ENCODE measurements around the gene IMMP2L.
"Not testable (repeated sequence)": the region's sequence is repeated elsewhere in the genome, so short reads cannot be mapped to it uniquely, and the experiment has no call there.

IMMP2L gene

DNA sequence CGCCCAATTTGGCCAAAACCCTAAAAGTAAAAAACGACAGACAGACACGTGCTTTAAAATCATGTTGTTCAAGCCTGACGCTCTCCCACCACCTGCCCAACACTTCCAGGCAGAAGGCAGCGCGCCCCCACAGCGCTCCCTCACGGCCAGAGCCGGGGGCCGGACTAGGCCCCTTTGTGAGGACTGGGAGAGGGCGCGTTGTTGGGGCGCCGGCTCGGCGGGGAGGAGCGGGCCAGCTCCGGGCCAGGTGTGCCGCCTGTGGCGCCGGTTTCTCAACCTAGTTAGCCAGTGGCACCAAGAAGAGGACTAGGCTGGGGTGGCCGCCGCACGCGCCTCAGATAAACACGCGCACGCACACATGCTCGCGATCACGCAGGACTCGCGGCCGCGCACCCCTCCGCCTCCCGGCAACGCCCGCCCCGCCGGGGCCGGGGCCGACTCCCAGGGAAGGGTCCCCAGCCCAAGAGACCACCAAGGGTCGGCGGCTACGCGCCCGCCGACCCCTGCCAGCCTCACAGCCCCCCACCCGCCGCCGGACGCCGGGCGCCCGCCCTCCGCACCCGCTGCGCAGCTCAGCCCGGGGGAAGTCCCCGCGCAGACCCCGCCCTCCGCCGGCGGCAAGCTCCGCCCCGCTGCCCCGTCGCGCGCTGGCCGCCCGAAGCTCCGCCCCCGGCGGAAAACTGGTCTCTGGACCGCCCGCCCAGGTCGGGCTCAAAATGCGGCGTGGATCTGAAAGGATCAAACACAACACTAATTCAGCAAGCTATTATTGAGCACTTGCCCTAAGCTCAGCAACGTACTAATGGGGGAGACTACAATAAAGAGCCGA lies at the start of gene IMMP2L:
Gene IMMP2L (minus strand): TSS at position 589 of the 829 bp plus-strand sequence.
- peak; percentile 87 for DNase-seq (ENCODE audit: low read depth)

DNA sequence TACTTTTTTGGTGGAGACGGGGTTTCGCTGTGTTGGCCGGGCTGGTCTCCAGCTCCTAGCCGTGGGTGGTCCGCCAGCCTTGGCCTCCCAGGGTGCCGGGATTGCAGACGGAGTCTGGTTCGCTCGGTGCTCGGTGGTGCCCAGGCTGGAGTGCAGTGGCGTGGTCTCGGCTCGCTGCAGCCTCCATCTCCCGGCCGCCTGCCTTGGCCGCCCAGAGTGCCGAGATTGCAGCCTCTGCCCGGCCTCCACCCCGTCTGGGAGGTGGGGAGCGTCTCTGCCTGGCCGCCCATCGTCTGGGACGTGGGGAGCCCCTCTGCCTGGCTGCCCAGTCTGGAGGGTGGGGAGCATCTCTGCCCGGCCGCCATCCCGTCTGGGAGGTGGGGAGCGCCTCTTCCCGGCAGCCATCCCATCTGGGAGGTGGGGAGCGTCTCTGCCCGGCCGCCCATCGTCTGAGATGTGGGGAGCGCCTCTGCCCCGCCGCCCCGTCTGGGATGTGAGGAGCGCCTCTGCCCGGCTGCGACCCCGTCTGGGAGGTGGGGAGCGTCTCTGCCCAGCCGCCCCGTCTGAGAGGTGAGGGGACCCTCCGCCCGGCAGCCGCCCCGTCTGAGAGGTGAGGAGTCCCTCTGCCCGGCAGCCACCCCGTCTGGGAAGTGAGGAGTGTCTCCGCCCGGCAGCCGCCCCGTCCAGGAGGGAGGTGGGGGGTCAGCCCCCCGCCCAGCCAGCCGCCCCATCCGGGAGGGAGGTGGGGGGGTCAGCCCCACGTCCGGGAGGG lies 47.4 kb upstream of the IMMP2L start:
- DNase-seq (ENCODE audit: low read depth), result not testable (repeated sequence)

DNA sequence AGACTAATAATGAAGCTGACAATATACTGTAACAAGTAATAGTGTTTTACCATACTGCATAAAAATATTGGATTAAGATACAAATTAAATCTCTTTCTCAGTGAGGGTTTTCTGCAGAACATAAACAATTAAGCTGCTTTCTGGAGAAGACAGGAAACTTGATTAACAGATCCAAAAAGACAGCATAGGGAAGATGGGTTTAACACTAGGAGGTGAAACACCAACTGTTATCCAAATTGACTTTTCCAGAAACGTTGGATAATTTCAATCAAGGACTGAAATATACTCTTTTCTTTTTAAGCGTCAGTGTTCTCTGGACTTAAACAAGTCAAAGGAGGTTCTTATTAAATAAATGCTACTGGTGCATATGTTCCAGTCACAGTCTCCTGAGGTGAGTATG lies 45.3 kb upstream of the IMMP2L start:
- no peak for DNase-seq (ENCODE audit: low read depth)

GRCh38 chr7:111605246-111605645 lies 43.0 kb upstream of the IMMP2L start:
- no peak for DNase-seq (ENCODE audit: low read depth)

GRCh38 chr7:111600091-111600490 lies 37.8 kb upstream of the IMMP2L start:
- DNase-seq (ENCODE audit: low read depth), result no peak

DNA sequence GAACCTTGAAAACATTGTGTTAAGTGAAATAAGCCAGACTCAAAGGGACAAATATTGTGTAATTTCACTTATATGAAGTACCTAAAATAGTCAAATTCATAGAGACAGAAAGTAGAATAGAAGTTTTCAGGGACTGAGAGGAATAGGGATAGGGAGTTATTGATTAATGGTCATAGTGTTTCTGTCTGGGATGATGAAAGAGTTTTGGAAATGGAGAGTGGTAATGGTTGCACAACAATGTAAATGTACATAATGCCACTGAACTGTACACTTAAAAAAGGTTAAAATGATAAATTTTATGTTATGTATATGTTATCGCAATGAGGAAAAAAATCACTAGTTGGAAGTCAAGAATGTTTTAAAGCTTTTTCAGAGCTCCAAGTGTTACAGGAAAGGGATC lies 33.5 kb upstream of the IMMP2L start:
- DNase-seq (ENCODE audit: low read depth), result no peak

- no peak for DNase-seq (ENCODE audit: low read depth)
Observed at GRCh38 chr7:111594602-111595001, 32.3 kb upstream of the IMMP2L start.

DNA sequence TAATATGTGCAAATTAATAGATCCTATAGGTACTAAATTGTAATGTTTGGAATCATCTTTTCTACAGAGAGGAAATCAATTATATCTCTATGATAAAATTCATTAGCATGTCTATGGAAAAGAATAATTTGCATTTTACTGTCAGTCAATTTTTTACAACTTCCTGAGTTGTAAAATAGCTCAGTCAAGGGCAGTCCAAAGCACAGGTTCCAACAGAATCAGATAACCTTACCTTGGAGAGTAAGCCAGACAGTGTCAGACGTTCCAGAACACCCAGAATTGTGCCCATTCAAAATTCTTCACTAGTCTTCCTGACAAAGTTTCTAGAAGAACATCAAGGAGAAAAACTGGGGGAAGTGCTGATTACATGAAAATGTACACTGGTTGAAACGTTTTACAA lies 31.1 kb upstream of the IMMP2L start:
- no peak for DNase-seq (ENCODE audit: low read depth)

- peak; percentile 50 for DNase-seq (ENCODE audit: low read depth)
Observed at GRCh38 chr7:111588065-111588433, 25.8 kb upstream of the IMMP2L start.

- DNase-seq (ENCODE audit: low read depth), result peak; percentile 6
Observed at GRCh38 chr7:111587410-111588064, 25.2 kb upstream of the IMMP2L start.

DNA sequence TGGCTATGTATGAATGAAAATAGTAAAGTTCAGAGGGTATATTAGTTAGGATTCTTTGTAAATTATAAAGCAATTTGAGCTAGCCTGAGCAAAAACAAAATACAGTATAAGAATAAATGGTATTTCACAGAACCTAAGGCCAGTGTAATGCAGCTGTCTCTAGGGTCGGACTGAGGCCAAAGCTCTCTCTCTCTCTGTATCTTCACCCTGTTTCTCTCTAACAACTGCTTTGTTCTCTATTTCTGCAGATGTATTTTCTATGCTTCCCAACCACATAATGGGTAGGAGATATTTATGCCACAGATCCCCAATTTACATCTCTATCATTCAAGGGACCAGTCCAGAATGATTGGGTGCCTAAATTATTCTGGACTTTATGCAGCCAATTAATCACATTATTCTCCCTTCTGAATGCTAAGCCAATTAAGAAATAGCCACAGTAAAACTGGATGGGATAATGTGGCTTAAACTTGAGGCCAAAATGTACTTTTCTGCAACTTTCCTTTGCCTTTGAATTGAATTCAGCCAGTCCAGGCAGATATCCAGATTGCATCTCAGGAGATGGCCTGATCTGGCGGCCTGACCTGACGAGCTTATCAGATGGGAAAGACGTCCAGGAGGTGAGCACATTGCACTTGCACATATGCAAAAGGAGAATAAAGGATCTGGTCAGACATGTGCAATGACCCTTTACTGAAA lies 24.6 kb upstream of the IMMP2L start:
- no peak for DNase-seq (ENCODE audit: low read depth)

- DNase-seq (ENCODE audit: low read depth), result not testable (repeated sequence)
Observed at GRCh38 chr7:111581784-111582488, 19.6 kb upstream of the IMMP2L start.

GRCh38 chr7:111581207-111581606 lies 18.9 kb upstream of the IMMP2L start:
- not testable (repeated sequence) for DNase-seq (ENCODE audit: low read depth)

GRCh38 chr7:111578754-111579153 lies 16.5 kb upstream of the IMMP2L start:
- no peak for DNase-seq (ENCODE audit: low read depth)

DNA sequence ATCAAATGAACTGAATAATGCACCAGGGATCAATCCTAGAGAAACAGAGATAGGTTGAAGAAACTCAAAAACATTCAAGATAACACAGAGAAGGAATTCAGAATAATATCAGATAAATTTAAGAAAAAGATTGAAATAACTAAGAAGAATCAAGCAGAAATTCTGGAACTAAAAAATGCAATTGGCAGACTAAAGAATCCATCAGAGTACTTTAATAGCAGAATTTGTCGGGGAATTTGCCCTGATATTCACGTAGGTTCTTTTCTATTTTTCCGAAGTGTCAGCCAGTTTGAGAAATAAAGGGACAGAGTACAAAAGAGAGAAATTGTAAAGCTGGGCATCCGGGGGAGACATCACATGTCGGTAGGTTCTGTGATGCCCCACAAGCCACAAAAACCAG lies 9.4 kb upstream of the IMMP2L start:
- DNase-seq (ENCODE audit: low read depth), result no peak

- peak; percentile 0 for DNase-seq (ENCODE audit: low read depth)
Observed at GRCh38 chr7:111568870-111569462, 6.7 kb upstream of the IMMP2L start.

GRCh38 chr7:111568419-111568818 lies 6.1 kb upstream of the IMMP2L start:
- DNase-seq (ENCODE audit: low read depth), result no peak

DNA sequence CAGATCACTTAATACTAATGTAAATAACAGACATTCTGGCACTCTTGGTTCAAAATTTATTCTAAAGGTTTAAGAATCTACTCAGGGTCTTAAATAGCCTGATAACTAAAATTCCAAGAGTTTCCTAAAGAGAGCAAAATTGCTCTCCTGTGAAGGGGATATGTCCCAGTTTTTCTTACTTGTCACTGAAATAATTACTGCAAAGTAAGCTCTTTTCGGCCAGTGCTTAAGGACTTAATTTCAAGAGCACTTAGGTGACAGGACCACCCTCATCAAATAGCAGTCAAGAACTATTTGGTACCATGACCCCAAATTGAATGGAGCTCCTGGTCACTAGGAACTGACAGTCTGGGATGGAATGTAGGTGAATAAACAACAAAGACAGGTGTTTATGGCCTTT lies 1.8 kb upstream of the IMMP2L start:
- no peak for DNase-seq (ENCODE audit: low read depth)

DNA sequence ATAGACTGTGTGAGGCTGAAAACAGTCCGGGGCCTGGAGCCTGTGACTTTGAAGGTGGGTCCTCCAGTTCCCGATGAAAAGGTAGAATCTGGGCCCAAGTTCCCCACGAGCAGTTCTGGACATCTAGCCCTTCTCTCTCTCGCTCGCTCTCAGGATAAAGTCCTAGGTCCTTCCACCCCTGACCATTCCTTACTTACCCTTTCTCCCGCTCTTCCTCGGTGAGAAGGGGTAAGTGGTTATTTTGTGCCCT lies 713 bp downstream of the IMMP2L start:
- DNase-seq (ENCODE audit: low read depth), result no peak

DNA sequence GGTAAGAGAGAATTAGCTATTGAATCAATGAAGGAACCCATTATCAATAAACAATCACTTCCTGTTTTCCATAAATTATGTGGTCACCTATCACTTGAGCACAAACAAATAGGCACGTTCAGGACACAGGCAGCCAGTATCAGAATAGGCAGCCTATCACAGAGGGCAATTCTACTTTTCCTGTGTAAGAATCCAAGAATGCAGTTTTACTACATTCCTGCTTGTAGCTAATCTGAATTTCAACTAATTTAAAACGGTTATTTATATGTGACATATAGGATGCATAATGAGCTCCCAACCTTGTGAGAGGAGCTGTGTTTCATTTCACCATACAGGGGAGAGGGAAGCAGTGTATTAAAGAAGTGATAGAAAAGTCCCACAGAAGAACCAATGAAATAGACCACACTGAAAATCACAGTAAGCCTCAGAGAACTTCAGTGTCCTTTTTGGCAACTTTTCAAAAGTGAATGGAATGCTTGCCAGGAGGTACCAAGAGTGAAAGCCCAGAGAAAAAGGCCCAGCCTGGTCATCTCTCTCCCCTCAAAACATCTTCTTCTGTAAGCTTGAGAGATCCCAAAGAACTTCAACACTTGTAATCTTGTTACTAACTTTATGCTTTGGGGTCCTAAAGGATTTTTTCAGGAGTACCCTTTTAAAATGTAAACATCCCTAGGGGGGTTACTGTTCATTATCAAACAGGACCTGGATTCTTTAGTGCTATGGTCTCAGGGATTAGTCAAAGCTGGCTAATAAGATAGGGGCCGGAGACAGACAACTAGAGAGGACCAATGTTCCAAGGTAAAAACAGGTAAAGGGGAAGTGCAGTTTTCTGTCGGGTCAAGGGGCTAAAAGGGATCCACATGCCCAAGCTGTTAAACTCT lies 1.3 kb downstream of the IMMP2L start:
- DNase-seq (ENCODE audit: low read depth), result peak; percentile 62

All from ELR (cell line).